Fibroblast of pulmonary artery (primary cell): Measurements from ENCODE around the gene PNMA3.
"Not testable (repeated sequence)": the region's sequence is repeated elsewhere in the genome, so short reads cannot be mapped to it uniquely, and the experiment has no call there.

Experiments used
- DNase-seq: peaks from one replicate; pipeline ENCODE4 v3.0.0-alpha.2; 2010; ENCODE audit warnings: low read depth
- H3K4me3 ChIP-seq: replicated peaks from 2 replicates; pipeline ENCODE4 v1.5.1; 2011; ENCODE audit warnings: low read depth, mild to moderate bottlenecking, control low read depth, low read length, moderate library complexity
- TF ChIP-seq, protein P1 (sequence below): IDR thresholded peaks from 2 replicates; pipeline ENCODE4 v1.5.1; 2011; ENCODE audit warnings: mild to moderate bottlenecking, control low read depth, low read length, inconsistent platforms; ENCODE audit errors: missing control alignments

Gene PNMA3, protein sequence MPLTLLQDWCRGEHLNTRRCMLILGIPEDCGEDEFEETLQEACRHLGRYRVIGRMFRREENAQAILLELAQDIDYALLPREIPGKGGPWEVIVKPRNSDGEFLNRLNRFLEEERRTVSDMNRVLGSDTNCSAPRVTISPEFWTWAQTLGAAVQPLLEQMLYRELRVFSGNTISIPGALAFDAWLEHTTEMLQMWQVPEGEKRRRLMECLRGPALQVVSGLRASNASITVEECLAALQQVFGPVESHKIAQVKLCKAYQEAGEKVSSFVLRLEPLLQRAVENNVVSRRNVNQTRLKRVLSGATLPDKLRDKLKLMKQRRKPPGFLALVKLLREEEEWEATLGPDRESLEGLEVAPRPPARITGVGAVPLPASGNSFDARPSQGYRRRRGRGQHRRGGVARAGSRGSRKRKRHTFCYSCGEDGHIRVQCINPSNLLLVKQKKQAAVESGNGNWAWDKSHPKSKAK

DNA sequence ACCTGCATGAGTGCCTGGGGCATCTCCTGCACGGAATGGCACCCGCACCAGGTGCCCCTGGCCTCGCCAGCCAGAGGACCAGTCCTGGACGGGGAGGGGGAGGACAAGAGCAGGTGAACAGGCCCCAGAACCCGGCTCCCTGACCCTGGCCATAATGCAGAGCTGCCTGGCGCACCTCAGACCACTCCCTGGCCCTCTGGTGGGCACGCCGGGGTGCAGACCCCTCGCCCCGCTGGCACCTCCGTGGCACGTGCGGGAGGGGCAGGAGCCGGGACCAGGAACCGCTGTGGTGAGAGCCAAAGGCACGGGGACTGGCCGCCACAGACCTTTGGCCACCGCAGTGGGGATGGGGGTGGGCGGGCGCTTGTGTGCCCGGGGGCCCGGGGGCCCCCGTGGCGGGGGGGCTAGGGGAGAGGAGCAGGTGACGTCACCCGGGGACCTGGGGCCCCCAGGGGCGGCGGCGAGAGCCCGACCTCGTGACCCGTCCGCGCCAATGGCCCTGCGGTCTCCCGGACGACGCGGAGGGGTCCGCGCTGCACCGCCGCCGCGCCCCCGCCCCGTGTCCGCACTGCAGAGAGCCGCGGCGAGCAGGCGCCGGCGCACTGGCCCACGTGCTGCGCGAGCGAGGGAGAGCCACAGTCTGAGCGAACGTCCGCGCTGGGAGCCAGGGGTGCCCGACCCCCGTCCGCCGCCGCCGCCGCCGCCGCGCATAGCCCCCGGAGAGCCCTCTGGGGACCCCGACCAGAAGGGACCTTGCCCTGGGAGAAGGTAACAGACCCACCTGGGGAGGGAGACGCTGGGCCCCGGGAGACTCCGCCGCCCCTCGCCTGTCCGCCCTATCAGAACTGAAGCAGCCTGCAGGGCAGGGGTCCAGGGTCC is at the start of gene PNMA3:
PNMA3 (plus strand) TSS at position 600 of the 879 bp plus-strand sequence. CDS start 586 bp downstream, outside the sequence.
- H3K4me3 ChIP-seq, result no peak within 1 kb of the TSS
- DNase-seq, result no peak
- TF ChIP-seq, protein P1, sequence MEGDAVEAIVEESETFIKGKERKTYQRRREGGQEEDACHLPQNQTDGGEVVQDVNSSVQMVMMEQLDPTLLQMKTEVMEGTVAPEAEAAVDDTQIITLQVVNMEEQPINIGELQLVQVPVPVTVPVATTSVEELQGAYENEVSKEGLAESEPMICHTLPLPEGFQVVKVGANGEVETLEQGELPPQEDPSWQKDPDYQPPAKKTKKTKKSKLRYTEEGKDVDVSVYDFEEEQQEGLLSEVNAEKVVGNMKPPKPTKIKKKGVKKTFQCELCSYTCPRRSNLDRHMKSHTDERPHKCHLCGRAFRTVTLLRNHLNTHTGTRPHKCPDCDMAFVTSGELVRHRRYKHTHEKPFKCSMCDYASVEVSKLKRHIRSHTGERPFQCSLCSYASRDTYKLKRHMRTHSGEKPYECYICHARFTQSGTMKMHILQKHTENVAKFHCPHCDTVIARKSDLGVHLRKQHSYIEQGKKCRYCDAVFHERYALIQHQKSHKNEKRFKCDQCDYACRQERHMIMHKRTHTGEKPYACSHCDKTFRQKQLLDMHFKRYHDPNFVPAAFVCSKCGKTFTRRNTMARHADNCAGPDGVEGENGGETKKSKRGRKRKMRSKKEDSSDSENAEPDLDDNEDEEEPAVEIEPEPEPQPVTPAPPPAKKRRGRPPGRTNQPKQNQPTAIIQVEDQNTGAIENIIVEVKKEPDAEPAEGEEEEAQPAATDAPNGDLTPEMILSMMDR, result no peak

DNA sequence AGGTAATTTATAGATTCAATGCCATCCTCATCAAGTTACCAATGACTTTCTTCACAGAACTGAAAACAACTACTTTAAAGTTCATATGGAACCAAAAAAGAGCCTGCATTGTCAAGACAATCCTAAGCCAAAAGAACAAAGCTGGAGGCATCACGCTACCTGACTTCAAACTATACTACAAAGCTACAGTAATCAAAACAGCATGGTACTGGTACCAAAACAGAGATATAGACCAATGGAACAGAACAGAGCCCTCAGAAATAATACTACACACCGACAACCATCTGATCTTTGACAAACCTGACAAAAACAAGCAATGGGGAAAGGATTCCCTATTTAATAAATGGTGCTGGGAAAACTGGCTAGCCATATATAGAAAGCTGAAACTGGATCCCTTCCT is 39.1 kb upstream of the PNMA3 start:
- not testable (repeated sequence) for H3K4me3 ChIP-seq, DNase-seq

DNA sequence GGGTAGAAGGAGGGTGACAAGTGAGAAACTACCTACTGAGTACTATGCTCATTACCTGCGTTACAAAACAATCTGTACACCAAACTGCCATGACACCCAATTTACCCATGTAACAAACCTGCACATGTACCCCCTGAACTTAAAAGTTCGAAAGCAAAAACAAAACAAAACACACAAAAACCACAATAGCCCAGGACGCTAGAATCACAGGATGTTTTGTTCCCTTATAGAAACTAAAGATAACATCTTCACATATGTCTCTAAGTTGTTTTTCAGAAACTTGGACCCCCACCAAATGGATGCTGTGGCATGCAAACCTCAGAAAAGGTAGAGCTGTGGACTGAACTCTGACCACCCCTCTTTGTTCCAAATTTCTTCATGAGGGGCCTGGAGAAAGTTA is 37.1 kb upstream of the PNMA3 start:
- TF ChIP-seq, protein P1, result no peak
- DNase-seq, result no peak
- no peak overlapping the region for H3K4me3 ChIP-seq

DNA sequence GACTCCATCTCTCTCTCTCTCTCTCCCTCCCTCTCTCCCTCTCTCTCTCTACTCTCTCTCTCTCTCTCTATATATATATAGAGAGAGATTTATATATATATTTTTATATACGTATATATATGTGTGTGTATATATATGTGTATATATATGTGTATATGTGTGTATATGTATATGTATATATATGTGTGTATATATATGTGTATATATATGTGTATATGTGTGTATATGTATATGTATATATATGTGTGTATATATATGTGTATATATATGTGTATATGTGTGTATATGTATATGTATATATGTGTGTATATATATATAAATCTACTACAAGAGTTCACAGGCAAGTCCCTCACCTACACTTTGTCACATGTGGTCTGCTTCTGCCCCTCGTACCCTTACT is 29.8 kb upstream of the PNMA3 start:
- H3K4me3 ChIP-seq, DNase-seq: not testable (repeated sequence)

DNA sequence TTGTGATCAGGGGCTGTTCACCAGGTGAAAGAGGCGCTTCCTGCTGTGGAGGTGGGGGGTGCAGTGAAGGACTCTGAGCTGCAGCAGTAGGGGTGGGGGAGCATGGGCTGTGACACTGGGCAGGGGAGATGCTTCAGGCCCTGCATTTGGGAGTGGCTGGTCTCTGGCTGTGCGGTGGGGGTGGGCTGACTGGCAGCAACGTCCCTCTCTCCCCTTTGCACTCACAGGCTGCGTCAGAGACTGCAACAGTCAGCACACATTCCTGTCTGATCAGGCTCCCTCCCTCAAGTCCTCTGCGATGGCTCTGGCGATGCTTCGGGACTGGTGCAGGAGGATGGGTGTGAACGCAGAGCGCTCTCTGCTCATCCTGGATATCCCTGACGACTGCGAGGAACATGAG is 27.8 kb upstream of the PNMA3 start:
- not testable (repeated sequence) for DNase-seq, H3K4me3 ChIP-seq

DNA sequence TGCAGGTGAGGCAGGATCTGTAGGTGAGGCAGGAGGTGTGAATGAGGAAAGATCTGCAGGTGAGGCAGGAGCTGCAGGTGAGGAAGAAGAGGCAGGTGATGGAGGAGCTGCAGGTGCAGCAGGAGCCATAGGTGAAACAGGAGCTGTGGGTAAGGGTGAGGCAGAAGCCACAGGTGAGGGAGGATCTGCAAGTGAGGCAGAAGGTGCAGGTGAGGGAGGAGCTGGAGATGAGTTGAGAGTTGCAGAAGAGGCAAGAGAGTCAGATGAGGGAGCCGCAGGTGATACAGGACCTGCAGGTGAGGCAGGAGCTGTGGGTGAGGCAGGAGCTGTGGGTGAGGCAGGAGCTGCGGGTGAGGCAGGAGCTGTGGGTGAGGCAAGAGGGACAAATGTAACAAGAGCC is 27.1 kb upstream of the PNMA3 start:
- H3K4me3 ChIP-seq, result no peak overlapping the region
- TF ChIP-seq, protein P1, result no peak
- no peak for DNase-seq

DNA sequence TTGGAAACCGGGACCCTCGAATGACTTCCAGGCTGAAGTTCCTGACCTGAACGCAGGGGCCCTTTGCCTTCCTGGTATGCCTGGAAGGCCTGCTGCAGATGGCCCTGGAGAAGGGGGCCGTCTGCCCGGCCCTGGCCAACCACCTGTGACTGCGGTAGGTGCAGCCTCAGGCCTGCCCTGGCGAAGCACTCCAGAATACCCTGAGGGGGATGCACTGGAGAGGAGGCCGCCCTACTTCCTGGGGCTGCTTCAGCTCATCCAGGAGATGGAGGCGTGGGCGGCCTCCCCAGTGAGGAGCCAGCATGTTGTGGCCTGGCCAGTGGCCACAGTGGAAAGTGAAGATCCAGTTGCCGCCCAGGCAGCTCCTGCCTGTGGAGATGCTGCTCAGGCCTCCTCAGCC is 26.4 kb upstream of the PNMA3 start:
- H3K4me3 ChIP-seq, result no peak overlapping the region
- TF ChIP-seq, protein P1, result no peak
- no peak for DNase-seq

DNA sequence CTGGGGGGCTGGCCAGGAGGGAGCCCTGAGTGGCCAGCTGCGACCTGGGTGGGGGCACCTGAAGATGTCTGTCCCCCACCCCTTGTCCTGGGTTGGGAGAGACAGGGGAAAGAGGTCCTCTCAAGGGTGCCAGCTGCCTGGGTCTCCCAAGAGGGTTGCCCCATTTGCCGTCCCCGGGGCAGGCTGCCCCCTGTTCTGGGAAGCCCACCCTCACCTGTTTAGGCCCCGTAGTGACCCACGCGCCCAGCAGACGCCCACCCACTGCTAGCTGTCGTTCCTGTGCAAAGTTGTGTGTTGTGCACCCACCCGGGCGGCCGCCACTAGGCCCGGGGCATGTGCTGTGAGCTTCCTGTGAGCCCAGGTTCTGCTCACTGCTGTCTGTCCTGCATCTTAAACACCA is 25.5 kb upstream of the PNMA3 start:
- H3K4me3 ChIP-seq, result no peak overlapping the region
- TF ChIP-seq, protein P1, result no peak
- no peak for DNase-seq
